ENCODE measurements around the gene KLHL40. TPM values are rescaled to one million over a fixed set of nuclear protein-coding genes. Genes with fewer than 3 reads are reported as not detected.
A peak's percentile ranks its signal among the peaks of the same experiment; 100 is the strongest.

The KLHL40 gene
- total and polyA plus RNA-seq, 9 of the 15 experiments (the other 6 are each of a cell fraction or from before 2014, with no cell fraction given): not detected

DNA sequence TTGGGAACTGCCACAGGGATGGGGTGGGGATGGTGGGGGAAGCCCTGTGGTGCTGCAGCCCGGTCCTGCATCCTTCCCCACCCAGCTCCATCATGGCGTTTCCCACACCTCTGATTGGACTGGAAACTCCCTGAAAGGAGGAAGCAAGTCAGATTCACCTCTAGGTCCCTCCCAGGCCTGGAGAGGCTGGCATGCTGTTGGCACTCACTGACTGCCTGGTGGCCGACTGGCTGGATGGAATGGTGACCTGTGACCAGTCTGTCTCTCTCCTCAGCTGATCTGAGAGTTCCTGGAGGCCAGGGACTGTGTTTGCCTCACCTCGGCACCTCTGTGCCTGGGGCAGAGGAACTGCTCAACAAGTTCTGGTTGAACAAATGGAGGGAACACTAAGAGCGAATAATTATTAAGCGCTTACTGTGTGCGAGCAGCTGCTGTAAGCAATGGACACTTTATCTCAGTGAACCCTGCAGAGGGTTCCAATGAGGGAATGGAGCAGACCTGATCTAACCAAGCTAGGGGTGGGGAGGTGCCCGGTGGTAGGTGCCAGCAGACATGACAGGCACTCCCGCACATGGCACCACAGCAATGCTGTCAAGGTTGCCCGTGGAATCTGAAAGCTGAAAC is 20.7 kb downstream of the KLHL40 start:
- no peaks in the 10 kb centered on the region for H3K79me2 ChIP-seq (ENCODE audit: control insufficient read depth, insufficient read depth, low read length)
- intact Hi-C loops (cut with micrococcal nuclease): no loop called here
- H3K27ac ChIP-seq (ENCODE audit: extremely low read depth, low read depth, low read length): no peak overlapping the region
- FAIRE-seq: no peak
- H3K4me1 ChIP-seq (replicated peaks in 1 of 2; ENCODE audit: control insufficient read depth in 2 of 2, insufficient read depth in 2 of 2, low read length in 2 of 2): peaks cover 0 to 12% of the 10 kb centered on the region in 2 experiments; a peak in 1 of 5 replicates
- peaks cover 18 to 49% of the 10 kb centered on the region in 2 experiments; a peak in 4 of 5 replicates for H3K27me3 ChIP-seq (ENCODE audit: control insufficient read depth in 2 of 2, insufficient read depth in 2 of 2, low read length in 2 of 2)
- peaks cover 15% of the 10 kb centered on the region; the same call in 1 of the 2 replicates for H4K20me1 ChIP-seq (replicated peaks; ENCODE audit: control insufficient read depth, insufficient read depth, low read length)
- in situ Hi-C loops (cut with MboI): no loop called here
- no peaks in the 10 kb centered on the region for H3K36me3 ChIP-seq (ENCODE audit: control insufficient read depth, insufficient read depth, low read length)
- H3K4me3 ChIP-seq: no peak overlapping the region
- H3K9me1 ChIP-seq (ENCODE audit: control insufficient read depth, insufficient read depth, low read length): peaks cover 5% of the 10 kb centered on the region
- no peak for TF ChIP-seq MECOM (CRISPR knock-in tag; IDR thresholded peaks at IDR 0.05)
- no peak for TF ChIP-seq PHF21A (IDR thresholded peaks at IDR 0.05; ENCODE audit: borderline replicate concordance, low read depth)
- TF ChIP-seq DNMT1 (IDR thresholded peaks at IDR 0.05): no peak
- TF ChIP-seq ZKSCAN8 (CRISPR knock-in tag; IDR thresholded peaks at IDR 0.05): peak; percentile 77
- no peak for ATAC-seq
- H3K4me2 ChIP-seq (ENCODE audit: insufficient read depth, low read length): no peak overlapping the region
- CTCF ChIA-PET (ENCODE audit: low intra/inter-chr PET ratio): no interaction called here
- 3% methylated on average over 10 of the region's 10 CpGs for WGBS (ENCODE audit: insufficient coverage, low coverage, missing lambda C conversion rate)
- no peak for DNase-seq (ENCODE audit: extremely low read depth in 1 of 4, low spot score in 3 of 4)
- no TSS peak for BruUV-seq (replicated peaks)
- POLR2A ChIA-PET: interaction anchor here (0.8 kb wide), 1 partner anchor 10 kb away, joined by 3 read pairs; no protein-coding TSS in a partner anchor
- H3K9ac ChIP-seq (ENCODE audit: insufficient read depth in 1 of 2, low read depth in 2 of 2, low read length in 2 of 2): no peak overlapping the region
- no peaks in the 10 kb centered on the region for H3K9me3 ChIP-seq (replicated peaks; ENCODE audit: control insufficient read depth, insufficient read depth, low read depth, low read length)
- H2AFZ ChIP-seq (ENCODE audit: low read depth, low read length): no peak overlapping the region
